ENCODE results near the gene STAT5B.
"Not testable (repeated sequence)": the region's sequence is repeated elsewhere in the genome, so short reads cannot be mapped to it uniquely, and the experiment has no call there.

STAT5B gene

DNA sequence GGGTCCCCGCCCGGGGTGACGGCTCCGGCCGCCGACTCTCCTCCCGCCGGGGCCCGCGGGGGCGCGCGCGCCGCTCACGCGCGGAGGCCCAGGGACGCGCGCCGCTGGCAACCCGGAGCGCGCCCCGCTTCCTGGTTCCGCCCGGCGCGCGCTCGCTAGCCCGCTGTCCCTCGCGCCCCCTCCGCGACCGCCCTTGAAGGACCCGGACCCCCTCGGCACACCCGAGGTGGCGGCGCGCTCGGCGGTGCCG, at the start of gene STAT5B:
Gene STAT5B (minus strand): TSS at position 33 of the 250 bp plus-strand sequence. CDS start 44,264 bp downstream, outside the sequence.
- H3K27ac ChIP-seq (ENCODE audit: low read depth, low read length), result peak within 1 kb of the TSS; percentile 88
- peaks cover 15% of the 10 kb centered on the region for H3K4me1 ChIP-seq (ENCODE audit: control insufficient read depth, insufficient read depth, low read length)
- peak within 1 kb of the TSS; percentile 84 for H3K4me3 ChIP-seq (ENCODE audit: low read length)
- H3K9ac ChIP-seq (ENCODE audit: low read length), result peak within 1 kb of the TSS; percentile 75
- H3K36me3 ChIP-seq (ENCODE audit: control insufficient read depth, insufficient read depth, low read length), result no peaks in the 10 kb centered on the region
- no peaks in the 10 kb centered on the region for H3K27me3 ChIP-seq (ENCODE audit: control insufficient read depth, insufficient read depth, low read length)

DNA sequence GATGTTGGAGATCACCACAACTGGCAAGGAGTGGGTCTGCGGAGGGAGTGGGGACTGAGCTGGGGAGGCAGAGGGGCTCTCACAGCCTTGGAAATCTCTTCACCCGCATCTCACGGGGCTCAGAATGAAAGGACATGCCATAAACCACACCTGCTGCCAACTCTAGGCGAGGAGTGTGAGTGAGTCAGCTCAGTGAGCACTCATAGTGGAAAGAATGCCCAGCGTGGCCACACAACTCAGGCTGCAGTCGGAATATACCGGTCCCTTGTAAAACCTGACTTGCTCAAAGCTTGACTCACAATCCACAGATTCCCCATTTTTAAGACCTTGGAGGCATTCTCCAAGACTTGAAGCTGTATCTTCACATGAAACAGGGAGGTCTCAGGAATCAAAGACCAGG, 48.8 kb upstream of the STAT5B start:
- Histone ChIP-seq H3K4me3 (ENCODE audit: low read length) (no peak overlapping the region), H3K4me1 (ENCODE audit: control insufficient read depth, insufficient read depth, low read length) (peaks cover 21% of the 10 kb centered on the region), H3K9ac (ENCODE audit: low read length) (no peak overlapping the region), H3K27ac (ENCODE audit: low read depth, low read length) (peak overlapping the region; percentile 56), H3K36me3 (ENCODE audit: control insufficient read depth, insufficient read depth, low read length) (peaks cover 22% of the 10 kb centered on the region), H3K27me3 (ENCODE audit: control insufficient read depth, insufficient read depth, low read length) (no peaks in the 10 kb centered on the region)

DNA sequence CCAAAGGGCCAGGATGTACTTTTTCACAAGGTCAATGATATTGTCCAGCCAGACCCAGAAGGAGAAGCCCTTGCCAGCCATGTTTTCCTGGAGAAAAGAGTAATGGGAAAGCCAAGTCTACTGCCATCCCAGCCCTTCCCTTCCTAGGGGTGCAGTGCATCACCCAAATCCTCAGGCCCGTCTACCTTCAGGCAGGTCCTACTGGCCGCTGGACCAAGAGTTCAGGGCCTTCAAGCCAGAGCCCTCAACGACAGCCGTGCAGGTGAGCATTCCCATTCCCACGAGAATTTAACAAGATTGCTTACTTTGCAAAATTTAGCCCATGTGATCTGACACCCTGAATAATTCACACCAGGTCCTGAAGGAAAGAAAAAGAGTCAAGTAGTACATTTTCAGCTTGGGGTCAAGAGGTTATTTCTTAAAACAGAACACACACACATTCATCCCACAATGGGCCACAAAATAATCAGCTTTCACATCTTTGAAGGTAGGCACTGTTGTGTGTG, 47.1 kb upstream of the STAT5B start:
- Histone ChIP-seq H3K36me3 (ENCODE audit: control insufficient read depth, insufficient read depth, low read length) (peaks cover 22% of the 10 kb centered on the region), H3K9ac (ENCODE audit: low read length) (no peak overlapping the region), H3K4me1 (ENCODE audit: control insufficient read depth, insufficient read depth, low read length) (peaks cover 10% of the 10 kb centered on the region), H3K27ac (ENCODE audit: low read depth, low read length) (peak overlapping the region; percentile 11), H3K4me3 (ENCODE audit: low read length) (no peak overlapping the region), H3K27me3 (ENCODE audit: control insufficient read depth, insufficient read depth, low read length) (no peaks in the 10 kb centered on the region)

DNA sequence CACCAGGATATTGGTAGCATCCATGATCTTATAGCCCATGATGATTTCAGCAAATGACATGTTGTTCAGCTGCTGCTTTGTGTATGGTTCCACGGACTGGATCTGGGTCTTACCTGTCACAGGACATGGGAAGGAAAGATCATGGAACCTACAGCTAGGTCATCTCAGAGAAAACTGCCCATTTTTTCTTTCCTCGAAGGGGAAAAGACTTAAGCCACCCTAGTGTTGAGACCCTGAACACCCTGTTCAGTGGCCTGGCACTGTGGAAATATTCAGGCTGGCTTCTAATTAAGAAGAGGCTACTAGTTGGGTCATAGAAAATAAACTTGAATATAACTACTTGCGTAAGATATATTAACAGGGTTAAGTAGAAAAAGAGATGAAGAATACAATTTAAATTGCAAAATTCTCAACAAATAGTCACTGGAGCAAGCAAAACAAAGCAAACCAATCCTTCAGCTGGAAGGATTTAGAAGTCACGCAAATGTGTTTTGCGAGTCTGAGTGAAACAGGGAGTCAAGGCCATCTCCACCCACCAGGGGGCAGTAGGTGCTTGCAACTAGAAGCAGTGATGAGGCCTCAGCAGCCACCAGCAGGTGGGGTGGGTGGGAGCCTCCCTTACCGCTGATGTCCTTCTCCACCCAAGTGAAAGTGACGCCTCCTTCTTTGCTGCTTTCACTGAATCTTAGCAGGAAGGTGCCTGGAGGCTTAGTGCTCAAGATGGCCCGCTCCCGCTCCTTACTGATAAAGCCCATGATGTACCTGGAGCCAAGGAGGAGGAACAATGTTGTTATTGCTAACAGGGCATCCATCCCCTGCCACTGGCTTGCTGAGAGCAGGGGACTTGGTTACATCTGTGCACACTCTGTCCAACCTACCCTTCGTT, 46.4 kb upstream of the STAT5B start:
- Histone ChIP-seq H3K36me3 (ENCODE audit: control insufficient read depth, insufficient read depth, low read length) (peaks cover 25% of the 10 kb centered on the region), H3K27ac (ENCODE audit: low read depth, low read length) (peak overlapping the region; percentile 11), H3K9ac (ENCODE audit: low read length) (no peak overlapping the region), H3K4me1 (ENCODE audit: control insufficient read depth, insufficient read depth, low read length) (peaks cover 10% of the 10 kb centered on the region), H3K4me3 (ENCODE audit: low read length) (no peak overlapping the region), H3K27me3 (ENCODE audit: control insufficient read depth, insufficient read depth, low read length) (no peaks in the 10 kb centered on the region)

DNA sequence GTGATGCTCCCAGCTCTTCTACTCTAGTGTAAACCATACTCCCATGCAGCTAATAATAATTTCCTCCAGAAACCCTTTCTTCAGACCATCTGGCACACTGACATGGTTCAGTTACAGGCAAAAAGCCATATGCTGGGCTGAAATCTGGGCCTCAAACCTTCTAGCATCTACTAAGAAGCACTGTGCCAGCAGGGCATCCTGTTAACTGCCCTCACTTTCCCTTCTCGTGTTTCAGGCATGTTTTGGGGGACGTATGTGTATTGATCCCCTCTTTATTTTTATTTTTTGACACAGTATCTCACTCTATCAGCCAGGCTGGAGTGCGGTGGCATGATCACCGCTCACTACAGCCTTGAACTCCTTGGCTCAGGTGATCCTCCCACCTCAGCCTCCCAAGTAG, 45.4 kb upstream of the STAT5B start:
- peaks cover 31% of the 10 kb centered on the region for H3K36me3 ChIP-seq (ENCODE audit: control insufficient read depth, insufficient read depth, low read length)

DNA sequence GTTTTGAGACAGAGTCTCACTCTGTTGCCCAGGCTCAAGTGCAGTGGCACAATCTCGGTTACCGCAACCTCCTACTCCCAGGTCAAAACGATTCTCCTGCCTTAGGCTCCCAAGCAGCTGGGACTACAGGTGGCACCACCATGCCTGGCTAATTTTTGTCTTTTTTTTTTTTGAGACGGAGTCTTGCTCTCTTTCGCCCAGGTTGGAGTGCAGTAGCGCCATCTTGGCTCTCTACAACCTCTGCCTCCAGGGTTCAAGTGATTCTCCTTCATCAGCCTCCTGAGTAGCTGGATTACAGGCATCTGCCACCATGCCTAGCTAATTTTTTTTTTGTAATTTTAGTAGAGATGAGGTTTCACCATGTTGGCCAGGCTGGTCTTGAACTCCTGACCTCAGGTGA, 41.8 kb upstream of the STAT5B start:
- H3K27ac ChIP-seq (ENCODE audit: low read depth, low read length); H3K27me3 ChIP-seq (ENCODE audit: control insufficient read depth, insufficient read depth, low read length); H3K4me1 ChIP-seq (ENCODE audit: control insufficient read depth, insufficient read depth, low read length); H3K9ac ChIP-seq (ENCODE audit: low read length); H3K4me3 ChIP-seq (ENCODE audit: low read length): not testable (repeated sequence)
- H3K36me3 ChIP-seq (ENCODE audit: control insufficient read depth, insufficient read depth, low read length), result peaks cover 31% of the 10 kb centered on the region

More for the DNA sequence above, 45.4 kb upstream of the STAT5B start:
- Histone ChIP-seq H3K4me3 (ENCODE audit: low read length) (no peak overlapping the region), H3K4me1 (ENCODE audit: control insufficient read depth, insufficient read depth, low read length) (peaks cover 10% of the 10 kb centered on the region), H3K27me3 (ENCODE audit: control insufficient read depth, insufficient read depth, low read length) (no peaks in the 10 kb centered on the region), H3K27ac (ENCODE audit: low read depth, low read length) (no peak overlapping the region), H3K9ac (ENCODE audit: low read length) (no peak overlapping the region)

DNA sequence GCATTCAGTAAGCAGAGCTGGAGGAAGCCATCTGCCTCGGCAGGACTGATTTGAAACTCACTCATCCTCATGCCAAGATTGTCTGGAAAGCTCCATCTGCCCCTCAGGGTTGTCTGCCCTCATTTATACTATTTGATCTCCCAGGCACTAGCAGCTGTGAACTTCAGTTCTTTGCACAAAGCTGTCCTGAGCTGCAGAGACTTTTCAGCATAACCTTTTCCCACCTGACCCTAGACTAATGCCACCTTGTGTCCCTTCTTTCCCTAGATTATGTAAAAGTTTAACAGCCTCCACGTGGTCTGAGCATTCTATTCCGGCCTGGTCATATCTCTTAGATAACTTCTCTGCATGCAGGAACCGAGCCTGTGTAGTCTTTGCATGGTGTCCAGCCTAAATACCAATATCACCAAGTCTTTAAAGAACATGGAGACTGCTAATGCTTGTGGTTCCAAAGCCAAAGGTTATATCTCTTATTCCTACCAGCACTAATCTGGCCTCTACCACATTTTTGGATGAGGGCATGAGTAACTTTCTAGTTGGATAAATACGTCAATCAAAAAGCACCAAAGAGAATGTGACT, 41.2 kb upstream of the STAT5B start:
- Histone ChIP-seq H3K9ac (ENCODE audit: low read length) (no peak overlapping the region), H3K4me1 (ENCODE audit: control insufficient read depth, insufficient read depth, low read length) (peaks cover 5% of the 10 kb centered on the region), H3K36me3 (ENCODE audit: control insufficient read depth, insufficient read depth, low read length) (peaks cover 28% of the 10 kb centered on the region), H3K27me3 (ENCODE audit: control insufficient read depth, insufficient read depth, low read length) (no peaks in the 10 kb centered on the region), H3K4me3 (ENCODE audit: low read length) (no peak overlapping the region), H3K27ac (ENCODE audit: low read depth, low read length) (no peak overlapping the region)

DNA sequence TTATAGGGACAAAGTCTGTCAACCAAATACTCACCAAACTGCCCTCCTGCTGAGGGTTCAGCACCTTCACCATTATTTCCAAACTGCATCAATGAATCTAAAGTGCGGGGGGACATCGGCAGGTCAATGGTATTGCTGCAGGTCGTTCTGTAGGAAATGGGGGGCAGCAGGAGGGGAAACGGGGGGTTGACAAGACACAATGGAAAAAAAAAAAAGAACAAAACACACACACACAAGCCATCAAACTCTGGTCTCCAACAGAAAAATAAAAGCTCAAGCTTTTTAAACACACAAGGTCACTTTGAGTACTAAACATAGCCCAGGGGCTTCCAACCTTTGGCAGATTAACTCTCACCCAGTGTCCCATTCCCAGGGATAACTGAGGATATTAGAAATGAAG, 40.6 kb upstream of the STAT5B start:
- no peak overlapping the region for H3K27ac ChIP-seq (ENCODE audit: low read depth, low read length)
- no peaks in the 10 kb centered on the region for H3K27me3 ChIP-seq (ENCODE audit: control insufficient read depth, insufficient read depth, low read length)
- peaks cover 25% of the 10 kb centered on the region for H3K36me3 ChIP-seq (ENCODE audit: control insufficient read depth, insufficient read depth, low read length)
- H3K9ac ChIP-seq (ENCODE audit: low read length), result no peak overlapping the region
- H3K4me3 ChIP-seq (ENCODE audit: low read length), result no peak overlapping the region
- H3K4me1 ChIP-seq (ENCODE audit: control insufficient read depth, insufficient read depth, low read length), result peaks cover 9% of the 10 kb centered on the region

DNA sequence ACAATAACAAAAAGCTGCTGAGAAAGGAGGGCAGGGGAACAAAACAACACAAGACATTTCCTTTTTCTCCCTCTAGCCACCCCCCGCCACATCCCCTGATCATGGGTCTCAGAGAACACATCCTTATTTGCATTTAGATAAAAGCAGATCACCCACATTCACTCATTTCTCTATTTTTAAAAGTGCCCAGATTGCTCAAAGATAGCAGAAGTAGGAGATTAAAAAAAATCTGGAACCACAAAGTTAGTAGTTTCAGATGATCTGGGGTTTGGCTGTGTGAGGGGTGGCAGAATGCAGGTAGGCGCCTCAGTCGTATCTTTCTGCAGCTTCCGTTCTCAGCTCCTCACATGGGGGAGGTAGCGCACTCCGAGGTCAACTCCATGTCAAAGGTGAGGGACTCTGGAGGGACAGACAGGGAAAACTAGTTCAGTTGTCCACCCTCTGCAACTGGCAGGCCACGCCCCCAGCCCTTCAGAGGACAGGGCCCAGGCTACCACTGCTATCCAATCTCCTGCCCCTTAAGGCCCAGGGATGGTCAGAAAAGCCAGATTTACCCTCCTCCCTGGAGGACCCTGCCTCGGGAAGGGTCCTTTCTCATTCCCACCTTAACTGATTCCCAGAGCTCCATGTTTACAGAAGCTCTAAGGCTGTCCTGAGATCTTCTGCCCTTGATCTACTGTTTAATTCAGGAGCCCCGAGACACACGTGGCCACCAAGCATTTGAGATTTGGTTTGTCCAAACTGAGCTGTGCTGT, 39.4 kb upstream of the STAT5B start:
- Histone ChIP-seq H3K4me1 (ENCODE audit: control insufficient read depth, insufficient read depth, low read length) (peaks cover 18% of the 10 kb centered on the region), H3K27ac (ENCODE audit: low read depth, low read length) (no peak overlapping the region), H3K36me3 (ENCODE audit: control insufficient read depth, insufficient read depth, low read length) (peaks cover 26% of the 10 kb centered on the region), H3K27me3 (ENCODE audit: control insufficient read depth, insufficient read depth, low read length) (no peaks in the 10 kb centered on the region), H3K4me3 (ENCODE audit: low read length) (no peak overlapping the region), H3K9ac (ENCODE audit: low read length) (no peak overlapping the region)

DNA sequence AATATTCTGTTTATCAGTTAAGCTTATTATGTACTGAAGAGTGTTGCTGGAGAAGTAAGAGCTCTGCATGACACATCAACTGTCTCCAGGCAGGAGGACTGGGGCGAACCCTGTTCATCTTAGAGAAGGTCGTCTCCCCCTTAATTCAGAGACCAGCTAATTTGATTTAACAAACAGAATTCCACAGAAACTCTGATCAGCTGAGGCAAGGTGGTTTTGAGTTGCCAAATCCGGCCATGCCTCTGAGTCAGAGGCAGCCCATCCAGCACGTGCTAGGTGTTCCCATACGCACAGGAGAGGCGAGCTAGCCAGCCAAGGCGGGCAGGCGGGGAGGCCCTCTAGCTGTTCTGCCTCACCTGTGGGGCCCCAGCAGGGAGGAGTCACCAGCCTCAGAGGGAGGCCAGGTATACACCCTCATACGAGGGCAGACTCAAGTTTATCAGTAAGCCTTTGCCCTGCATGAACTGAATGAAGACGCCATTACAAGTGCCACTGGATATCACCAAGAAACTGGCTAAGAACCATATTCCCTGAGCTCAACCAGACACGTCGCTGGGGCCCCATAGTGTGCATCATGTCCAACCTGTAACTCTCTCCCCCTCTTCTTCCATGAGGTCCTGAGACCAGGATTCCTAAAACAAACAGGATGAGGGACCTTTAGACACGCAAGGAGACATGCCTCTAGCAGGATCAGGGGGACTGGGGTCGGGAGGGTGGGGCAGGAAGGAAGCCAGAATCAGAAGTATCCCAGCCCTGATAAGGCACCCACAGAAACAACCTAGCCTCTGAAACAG, 37.8 kb upstream of the STAT5B start:
- Histone ChIP-seq H3K27ac (ENCODE audit: low read depth, low read length) (no peak overlapping the region), H3K9ac (ENCODE audit: low read length) (no peak overlapping the region)

DNA sequence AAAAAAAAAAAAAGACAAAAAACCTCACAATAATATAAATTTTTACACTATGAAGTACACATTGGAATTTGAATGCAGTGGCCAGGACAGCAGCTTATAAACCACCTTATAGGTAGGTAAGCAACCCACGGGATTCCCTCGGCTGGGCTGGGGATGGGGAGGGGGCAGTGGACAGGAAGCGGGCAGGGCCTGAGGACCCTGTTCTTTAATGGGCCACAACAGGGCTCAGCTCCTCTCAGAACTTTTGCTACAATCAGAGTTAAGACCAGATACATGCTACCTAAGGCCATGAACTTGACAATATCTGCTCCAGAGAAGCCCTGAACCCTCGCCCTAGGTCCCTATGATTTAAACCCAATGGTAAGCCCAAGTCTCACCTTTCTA, 37.2 kb upstream of the STAT5B start:
- Histone ChIP-seq H3K4me3 (ENCODE audit: low read length) (no peak overlapping the region), H3K36me3 (ENCODE audit: control insufficient read depth, insufficient read depth, low read length) (peaks cover 37% of the 10 kb centered on the region), H3K27me3 (ENCODE audit: control insufficient read depth, insufficient read depth, low read length) (no peaks in the 10 kb centered on the region), H3K4me1 (ENCODE audit: control insufficient read depth, insufficient read depth, low read length) (peaks cover 25% of the 10 kb centered on the region), H3K9ac (ENCODE audit: low read length) (no peak overlapping the region), H3K27ac (ENCODE audit: low read depth, low read length) (no peak overlapping the region)

More for the DNA sequence above, 37.8 kb upstream of the STAT5B start:
- H3K27me3 ChIP-seq (ENCODE audit: control insufficient read depth, insufficient read depth, low read length), result no peaks in the 10 kb centered on the region
- peaks cover 25% of the 10 kb centered on the region for H3K4me1 ChIP-seq (ENCODE audit: control insufficient read depth, insufficient read depth, low read length)
- no peak overlapping the region for H3K4me3 ChIP-seq (ENCODE audit: low read length)
- peaks cover 33% of the 10 kb centered on the region for H3K36me3 ChIP-seq (ENCODE audit: control insufficient read depth, insufficient read depth, low read length)

Data from rectal smooth muscle tissue (tissue), 1 donor.